KOPT-K1 (cell line): ENCODE data around the gene UBA6.
"Not testable (repeated sequence)": the region's sequence is repeated elsewhere in the genome, so short reads cannot be mapped to it uniquely, and the experiment has no call there.

Experiments used
- H3K27ac ChIP-seq: fragments of 200-600 bp; sonication (generic); 2 replicates; pipeline ENCODE4 v1.5.1; 2016; ENCODE audit warnings: antibody characterized with exemption, mild to moderate bottlenecking, low read depth, low read length; ENCODE audit not compliant: poor library complexity, severe bottlenecking
- H3K36me3 ChIP-seq: fragments of 200-600 bp; sonication (generic); 2 replicates; pipeline ENCODE4 v1.5.1; 2017; ENCODE audit warnings: antibody characterized with exemption, mild to moderate bottlenecking, low read length, moderate library complexity; ENCODE audit not compliant: insufficient read depth
- H3K9me3 ChIP-seq: fragments of 200-600 bp; sonication (generic); 2 replicates; pipeline ENCODE4 v1.5.1; 2017; ENCODE audit warnings: antibody characterized with exemption, low read length, mild to moderate bottlenecking; ENCODE audit not compliant: insufficient read depth, poor library complexity, severe bottlenecking

Gene UBA6

GRCh38 chr4:67721770-67722597, 21.0 kb upstream of the UBA6 start:
- Histone ChIP-seq H3K27ac (no peak overlapping the region), H3K36me3 (peaks cover 33% of the 10 kb centered on the region; the same call in 1 of the 2 replicates), H3K9me3 (peaks cover 4% of the 10 kb centered on the region)

- H3K9me3 ChIP-seq: no peaks in the 10 kb centered on the region
- peaks cover 39% of the 10 kb centered on the region; the same call in 1 of the 2 replicates for H3K36me3 ChIP-seq
- no peak overlapping the region for H3K27ac ChIP-seq
These were observed 20.4 kb upstream of the UBA6 start for GRCh38 chr4:67721315-67721769.

- Histone ChIP-seq H3K9me3 (no peaks in the 10 kb centered on the region), H3K27ac (no peak overlapping the region), H3K36me3 (peaks cover 42% of the 10 kb centered on the region; the same call in 1 of the 2 replicates)
These were observed 19.1 kb upstream of the UBA6 start for GRCh38 chr4:67719953-67720617.

GRCh38 chr4:67718848-67719247, 17.9 kb upstream of the UBA6 start:
- no peaks in the 10 kb centered on the region for H3K9me3 ChIP-seq
- peaks cover 42% of the 10 kb centered on the region; the same call in 1 of the 2 replicates for H3K36me3 ChIP-seq
- no peak overlapping the region for H3K27ac ChIP-seq

GRCh38 chr4:67717586-67717985, 16.6 kb upstream of the UBA6 start:
- Histone ChIP-seq H3K36me3 (peaks cover 38% of the 10 kb centered on the region; the same call in 1 of the 2 replicates), H3K27ac (no peak overlapping the region), H3K9me3 (no peaks in the 10 kb centered on the region)

GRCh38 chr4:67714955-67715354, 14.0 kb upstream of the UBA6 start:
- Histone ChIP-seq H3K27ac (no peak overlapping the region), H3K9me3 (no peaks in the 10 kb centered on the region), H3K36me3 (peaks cover 21% of the 10 kb centered on the region; the same call in 1 of the 2 replicates)

GRCh38 chr4:67714248-67714583, 13.3 kb upstream of the UBA6 start:
- H3K9me3 ChIP-seq: no peaks in the 10 kb centered on the region
- no peak overlapping the region for H3K27ac ChIP-seq
- H3K36me3 ChIP-seq: peaks cover 19% of the 10 kb centered on the region; the same call in 1 of the 2 replicates

- Histone ChIP-seq H3K27ac (no peak overlapping the region), H3K9me3 (no peaks in the 10 kb centered on the region), H3K36me3 (peaks cover 19% of the 10 kb centered on the region; the same call in 1 of the 2 replicates)
These were observed 12.7 kb upstream of the UBA6 start for GRCh38 chr4:67713529-67714247.

GRCh38 chr4:67712650-67713528, 11.9 kb upstream of the UBA6 start:
- Histone ChIP-seq H3K27ac (no peak overlapping the region), H3K36me3 (peaks cover 17% of the 10 kb centered on the region; the same call in 1 of the 2 replicates)

GRCh38 chr4:67712000-67712625, 11.2 kb upstream of the UBA6 start:
- no peak overlapping the region for H3K27ac ChIP-seq
- peaks cover 6% of the 10 kb centered on the region for H3K9me3 ChIP-seq

More at GRCh38 chr4:67712650-67713528, 11.9 kb upstream of the UBA6 start:
- H3K9me3 ChIP-seq: peaks cover 3% of the 10 kb centered on the region

GRCh38 chr4:67706682-67707081, 5.7 kb upstream of the UBA6 start:
- not testable (repeated sequence) for H3K27ac ChIP-seq
- H3K36me3 ChIP-seq: 0 out of 2 replicates have a peak, but pooled peaks cover 17% of the 10 kb centered on the region
- peaks cover 19% of the 10 kb centered on the region for H3K9me3 ChIP-seq

More at GRCh38 chr4:67712000-67712625, 11.2 kb upstream of the UBA6 start:
- 0 out of 2 replicates have a peak, but pooled peaks cover 10% of the 10 kb centered on the region for H3K36me3 ChIP-seq

GRCh38 chr4:67704843-67705242, 3.9 kb upstream of the UBA6 start:
- Histone ChIP-seq H3K27ac (no peak overlapping the region), H3K9me3 (peaks cover 19% of the 10 kb centered on the region), H3K36me3 (0 out of 2 replicates have a peak, but pooled peaks cover 17% of the 10 kb centered on the region)

GRCh38 chr4:67702166-67702565, 1.2 kb upstream of the UBA6 start:
- Histone ChIP-seq H3K36me3 (0 out of 2 replicates have a peak, but pooled peaks cover 22% of the 10 kb centered on the region), H3K9me3 (peaks cover 13% of the 10 kb centered on the region), H3K27ac (peak overlapping the region; percentile 70)

- Histone ChIP-seq H3K27ac (peak overlapping the region; percentile 70), H3K36me3 (0 out of 2 replicates have a peak, but pooled peaks cover 20% of the 10 kb centered on the region), H3K9me3 (peaks cover 7% of the 10 kb centered on the region)
These were observed 529 bp upstream of the UBA6 start for GRCh38 chr4:67701517-67701850.
